H9 (cell line): ENCODE measurements around the gene CTNNA1. TPM values are rescaled to one million over a fixed set of nuclear protein-coding genes. Genes with fewer than 3 reads are reported as not detected.

Source experiments
- DNase-seq: peaks from one replicate; pipeline ENCODE4 v3.0.0-alpha.2; 2017
- H2AFZ ChIP-seq: one replicate; pipeline ENCODE4 v1.6.1; 2013; ENCODE audit warnings: mild to moderate bottlenecking, low read length, control low read depth, moderate library complexity
- H2AK5ac ChIP-seq: 2 replicates; pipeline ENCODE4 v1.6.1; 2013; ENCODE audit warnings: low read length, control low read depth, mixed read lengths; ENCODE audit not compliant: insufficient read length
- H2BK120ac ChIP-seq: one replicate; pipeline ENCODE4 v1.6.1; 2013; ENCODE audit warnings: low read depth, mild to moderate bottlenecking, low read length, control low read depth, inconsistent platforms; ENCODE audit not compliant: poor library complexity, severe bottlenecking
- H2BK12ac ChIP-seq: 2 replicates; pipeline ENCODE4 v1.6.1; 2013; ENCODE audit warnings: low read length, control low read depth, mixed read lengths, low read depth; ENCODE audit not compliant: insufficient read length
- H2BK15ac ChIP-seq: 2 replicates; pipeline ENCODE4 v1.6.1; 2013; ENCODE audit warnings: low read depth, low read length, control low read depth
- H2BK20ac ChIP-seq: one replicate; pipeline ENCODE4 v1.6.1; 2013; ENCODE audit warnings: low read depth, mild to moderate bottlenecking, low read length, control low read depth, inconsistent platforms; ENCODE audit not compliant: poor library complexity, severe bottlenecking
- H2BK5ac ChIP-seq: 2 replicates; pipeline ENCODE4 v1.6.1; 2013; ENCODE audit warnings: low read length, control low read depth, mixed read lengths; ENCODE audit not compliant: insufficient read length
- H3K14ac ChIP-seq: 2 replicates; pipeline ENCODE4 v1.6.1; 2013; ENCODE audit warnings: low read length, control low read depth; ENCODE audit not compliant: insufficient read depth
- H3K18ac ChIP-seq: 2 replicates; pipeline ENCODE4 v1.6.1; 2013; ENCODE audit warnings: low read depth, mild to moderate bottlenecking, mixed read lengths, low read length, control low read depth; ENCODE audit not compliant: insufficient read length
- H3K23ac ChIP-seq: 2 replicates; pipeline ENCODE4 v1.6.1; 2013; ENCODE audit warnings: low read length, control low read depth, mixed read lengths, low read depth; ENCODE audit not compliant: insufficient read length
- H3K23me2 ChIP-seq: 2 replicates; pipeline ENCODE4 v1.6.1; 2013; ENCODE audit warnings: low read depth, mild to moderate bottlenecking, mixed read lengths, low read length, control low read depth; ENCODE audit not compliant: insufficient read length, poor library complexity, severe bottlenecking
- H3K27ac ChIP-seq: 2 replicates; pipeline ENCODE4 v1.5.1; 2013; ENCODE audit warnings: low read length, control low read depth, mixed read lengths, low read depth; ENCODE audit not compliant: insufficient read length
- H3K27me3 ChIP-seq: 2 replicates; pipeline ENCODE4 v1.6.1; 2013; ENCODE audit warnings: low read length, control low read depth, inconsistent platforms; ENCODE audit not compliant: insufficient read depth
- H3K4ac ChIP-seq: 2 replicates; pipeline ENCODE4 v1.6.1; 2013; ENCODE audit warnings: low read depth, mild to moderate bottlenecking, control low read depth, inconsistent platforms, low read length, moderate library complexity
- H3K4me1 ChIP-seq: 2 replicates; pipeline ENCODE4 v1.6.1; 2013; ENCODE audit warnings: low read length, control low read depth, inconsistent platforms; ENCODE audit not compliant: insufficient read depth
- H3K4me2 ChIP-seq: 2 replicates; pipeline ENCODE4 v1.6.1; 2013; ENCODE audit warnings: low read length, control low read depth, mixed read lengths; ENCODE audit not compliant: insufficient read length, insufficient read depth
- H3K56ac ChIP-seq: 2 replicates; pipeline ENCODE4 v1.6.1; 2013; ENCODE audit warnings: low read depth, mild to moderate bottlenecking, mixed read lengths, low read length, control low read depth; ENCODE audit not compliant: insufficient read length
- H3K79me1 ChIP-seq: 2 replicates; pipeline ENCODE4 v1.6.1; 2013; ENCODE audit warnings: low read depth, mild to moderate bottlenecking, moderate library complexity, low read length, control low read depth, inconsistent platforms; ENCODE audit not compliant: insufficient read depth, poor library complexity, severe bottlenecking
- H3K79me2 ChIP-seq: 2 replicates; pipeline ENCODE4 v1.6.1; 2013; ENCODE audit warnings: low read length, control low read depth, inconsistent platforms; ENCODE audit not compliant: insufficient read depth
- H3K9ac ChIP-seq: 2 replicates; pipeline ENCODE4 v1.6.1; 2013; ENCODE audit warnings: low read length, control low read depth, mixed read lengths; ENCODE audit not compliant: insufficient read length; ENCODE audit errors: extremely low read depth
- H3K9me3 ChIP-seq: one replicate; pipeline ENCODE4 v1.6.1; 2013; ENCODE audit warnings: low read depth, low read length, inconsistent platforms; ENCODE audit not compliant: control insufficient read depth
- H3T11ph ChIP-seq: one replicate; pipeline ENCODE4 v1.6.1; 2013; ENCODE audit warnings: mild to moderate bottlenecking, low read length, control low read depth, inconsistent platforms
- H4K20me1 ChIP-seq: one replicate; pipeline ENCODE4 v1.6.1; 2013; ENCODE audit not compliant: control insufficient read depth, insufficient read length, insufficient read depth
- H4K5ac ChIP-seq: 2 replicates; pipeline ENCODE4 v1.6.1; 2013; ENCODE audit warnings: low read depth, mild to moderate bottlenecking, mixed read lengths, low read length, control low read depth; ENCODE audit not compliant: insufficient read length
- H4K8ac ChIP-seq: replicated peaks from 2 replicates; pipeline ENCODE4 v1.6.1; 2013; ENCODE audit warnings: low read length, control low read depth, mixed read lengths, low read depth; ENCODE audit not compliant: insufficient read length
- H4K91ac ChIP-seq: 2 replicates; pipeline ENCODE4 v1.6.1; 2013; ENCODE audit warnings: low read depth, mild to moderate bottlenecking, moderate library complexity, mixed read lengths, low read length, control low read depth; ENCODE audit not compliant: insufficient read length
- H3K27ac Mint-ChIP-seq, 3 experiments: 2 replicates in 2 of 3; 3 replicates in 1 of 3; pipeline ENCODE4 v1.8.0; 2020 to 2021; ENCODE audit warnings: mixed read lengths in 3 of 3, mild to moderate bottlenecking in 1 of 3, moderate library complexity in 1 of 3
- H3K27me3 Mint-ChIP-seq: 2 replicates; pipeline ENCODE4 v1.8.0; 2021; ENCODE audit warnings: low read depth, mild to moderate bottlenecking, moderate library complexity, mixed read lengths
- H3K36me3 Mint-ChIP-seq, 3 experiments: 2 replicates in 2 of 3; 3 replicates in 1 of 3; pipeline ENCODE4 v1.8.0; 2020 to 2021; ENCODE audit warnings: low read depth in 3 of 3, mixed read lengths in 3 of 3; ENCODE audit not compliant: insufficient read depth in 1 of 3
- H3K4me1 Mint-ChIP-seq, 2 experiments: 2 replicates each; pipeline ENCODE4 v1.8.0; 2020; ENCODE audit warnings: mixed read lengths in 2 of 2
- H3K4me3 Mint-ChIP-seq, 2 experiments: 2 replicates in 1 of 2; 3 replicates in 1 of 2; pipeline ENCODE4 v1.8.0; 2020 to 2021; ENCODE audit warnings: mild to moderate bottlenecking in 2 of 2, mixed read lengths in 2 of 2, moderate library complexity in 1 of 2
- H3K9me3 Mint-ChIP-seq, 2 experiments: 2 replicates in 1 of 2; 3 replicates in 1 of 2; pipeline ENCODE4 v1.8.0; 2020; ENCODE audit warnings: mild to moderate bottlenecking in 2 of 2, mixed read lengths in 2 of 2, moderate library complexity in 1 of 2
- CTCF ChIP-seq: fragments of 200-600 bp; sonication (generic); conservative IDR thresholded peaks from 3 replicates; pipeline ENCODE4 v1.8.0; 2021; ENCODE audit warnings: antibody characterized with exemption, mild to moderate bottlenecking
- WGBS: extraction: QIAGEN DNeasy Blood & Tissue Kit; methylation state at CpG from one replicate; pipeline ENCODE4 v1.1.7; 2013; ENCODE audit warnings: missing lambda C conversion rate, low lambda C conversion rate, mixed read lengths; ENCODE audit not compliant: insufficient read length; ENCODE audit errors: extremely low coverage; 5-methylcytosine and 5-hydroxymethylcytosine counted together
- total RNA-seq: library from RNA; stranded (reverse); gene quantifications from 2 replicates; pipeline ENCODE4 v1.2.1, GENCODE V29; 2021

CTNNA1 gene
- total RNA-seq, 1 experiment from 2014 or later = 354 TPM

GRCh38 chr5:138936968-138937345, 183.7 kb downstream of the CTNNA1 start:
- TF ChIP-seq CTCF = no peak

More at GRCh38 chr5:138936968-138937345, 183.7 kb downstream of the CTNNA1 start:
- peaks cover 26 to 43% (median 32%) of the 10 kb centered on the region in 3 experiments; a peak in 6 of 7 replicates for H3K36me3 Mint-ChIP-seq
- H2BK20ac ChIP-seq = no peak overlapping the region
- H3K14ac ChIP-seq = no peak overlapping the region
- no peak overlapping the region for H2BK15ac ChIP-seq
- H2BK5ac ChIP-seq = no peak overlapping the region
- H4K91ac ChIP-seq = no peak overlapping the region
- no peak overlapping the region for H3K27ac ChIP-seq
- no peak overlapping the region for H4K8ac ChIP-seq
- no peak overlapping the region for H2BK120ac ChIP-seq
- H3K79me2 ChIP-seq = no peaks in the 10 kb centered on the region
- no peak overlapping the region for H3K56ac ChIP-seq
- H4K5ac ChIP-seq = no peak overlapping the region
- no peaks in the 10 kb centered on the region for H3K27me3 ChIP-seq
- no peak overlapping the region for H3K4me2 ChIP-seq
- H3T11ph ChIP-seq = no peak overlapping the region
- peak overlapping the region in 2 of 3 experiments; percentile 59 to 65; a peak in 3 of 7 replicates for H3K27ac Mint-ChIP-seq
- H3K9me3 ChIP-seq = no peaks in the 10 kb centered on the region
- no peak overlapping the region for H3K4me3 Mint-ChIP-seq
- no peak overlapping the region for H3K4ac ChIP-seq
- no peak for DNase-seq
- H3K79me1 ChIP-seq = no peaks in the 10 kb centered on the region
- no peak overlapping the region for H3K18ac ChIP-seq
- H3K27me3 Mint-ChIP-seq = peaks cover 2% of the 10 kb centered on the region; the same call in 1 of the 2 replicates
- no peaks in the 10 kb centered on the region for H3K9me3 Mint-ChIP-seq
- no peaks in the 10 kb centered on the region for H4K20me1 ChIP-seq
- no CpG with 5 or more reads among the region's 2 CpGs for WGBS
- no peak overlapping the region for H2AK5ac ChIP-seq
- no peak overlapping the region for H3K23ac ChIP-seq
- H3K23me2 ChIP-seq = no peaks in the 10 kb centered on the region
- peaks cover 31 to 36% of the 10 kb centered on the region in 2 experiments for H3K4me1 Mint-ChIP-seq
- no peak overlapping the region for H2AFZ ChIP-seq
- H3K9ac ChIP-seq = no peak overlapping the region
- no peaks in the 10 kb centered on the region; the same call in 1 of the 2 replicates for H3K4me1 ChIP-seq
- no peak overlapping the region for H2BK12ac ChIP-seq
